Measurements from ENCODE around the gene ATP10D.
"Not testable (repeated sequence)": the region's sequence is repeated elsewhere in the genome, so short reads cannot be mapped to it uniquely, and the experiment has no call there.

ATP10D gene

GRCh38 chr4:47550899-47551548, 65.9 kb downstream of the ATP10D start:
- Histone ChIP-seq H3K27me3 (no peaks in the 10 kb centered on the region), H3K9ac (no peak overlapping the region), H3K4me3 (no peak overlapping the region), H4K20me1 (no peaks in the 10 kb centered on the region), H3K4me1 (no peaks in the 10 kb centered on the region), H3K4me2 (no peak overlapping the region), H3K27ac (no peak overlapping the region), H3K9me3 (no peaks in the 10 kb centered on the region), H3K36me3 (no peaks in the 10 kb centered on the region; the same call in 1 of the 2 replicates)
- TF ChIP-seq Cebpa-rat (IDR thresholded peaks at IDR 0.05): no peak

GRCh38 chr4:47551682-47552081, 66.6 kb downstream of the ATP10D start:
- Histone ChIP-seq H3K4me3 (no peak overlapping the region), H3K4me1 (no peaks in the 10 kb centered on the region), H3K27ac (no peak overlapping the region), H3K9me3 (no peaks in the 10 kb centered on the region), H3K27me3 (no peaks in the 10 kb centered on the region), H3K36me3 (no peaks in the 10 kb centered on the region; the same call in 1 of the 2 replicates), H4K20me1 (no peaks in the 10 kb centered on the region), H3K9ac (no peak overlapping the region), H3K4me2 (no peak overlapping the region)
- TF ChIP-seq Cebpa-rat (IDR thresholded peaks at IDR 0.05): no peak

- Histone ChIP-seq H3K9me3 (no peaks in the 10 kb centered on the region), H4K20me1 (no peaks in the 10 kb centered on the region), H3K4me1 (no peaks in the 10 kb centered on the region), H3K27me3 (no peaks in the 10 kb centered on the region), H3K4me3 (no peak overlapping the region), H3K36me3 (no peaks in the 10 kb centered on the region; the same call in 1 of the 2 replicates), H3K4me2 (no peak overlapping the region), H3K9ac (no peak overlapping the region), H3K27ac (no peak overlapping the region)
- TF ChIP-seq Cebpa-rat (IDR thresholded peaks at IDR 0.05): no peak
Observed at GRCh38 chr4:47553329-47554125, 68.5 kb downstream of the ATP10D start.

- not testable (repeated sequence) for H4K20me1 ChIP-seq, H3K4me3 ChIP-seq, H3K27ac ChIP-seq, H3K36me3 ChIP-seq, H3K4me1 ChIP-seq, H3K4me2 ChIP-seq, H3K9ac ChIP-seq, H3K9me3 ChIP-seq, H3K27me3 ChIP-seq
Observed at GRCh38 chr4:47555920-47556319, 70.8 kb downstream of the ATP10D start.

- no peaks in the 10 kb centered on the region for H3K4me1 ChIP-seq
- H3K4me2 ChIP-seq: no peak overlapping the region
- H4K20me1 ChIP-seq: no peaks in the 10 kb centered on the region
- H3K27me3 ChIP-seq: no peaks in the 10 kb centered on the region
- H3K4me3 ChIP-seq: no peak overlapping the region
- no peak overlapping the region for H3K9ac ChIP-seq
- no peaks in the 10 kb centered on the region for H3K9me3 ChIP-seq
- H3K27ac ChIP-seq: no peak overlapping the region
- no peaks in the 10 kb centered on the region for H3K36me3 ChIP-seq
- no peak for TF ChIP-seq Cebpa-rat (IDR thresholded peaks at IDR 0.05)
Observed at GRCh38 chr4:47557255-47557654, 72.2 kb downstream of the ATP10D start.

DNA sequence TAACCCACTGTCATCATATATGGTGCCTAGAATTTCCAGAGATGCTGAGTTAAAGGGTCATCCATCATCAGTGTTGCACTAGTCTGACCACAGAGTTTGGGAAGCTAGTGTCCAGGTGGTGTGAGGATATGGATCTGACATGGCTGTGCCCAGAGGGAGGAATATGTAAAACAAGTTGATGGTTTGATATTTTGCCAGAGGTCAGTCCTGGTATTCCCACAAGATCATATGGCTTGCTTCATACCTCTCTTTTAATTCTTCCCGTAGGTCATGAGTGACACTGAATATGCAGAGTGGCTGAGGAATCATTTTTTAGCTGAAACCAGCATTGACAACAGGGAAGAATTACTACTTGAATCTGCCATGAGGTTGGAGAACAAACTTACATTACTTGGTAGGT, 75.6 kb downstream of the ATP10D start:
- Histone ChIP-seq H3K27me3 (no peaks in the 10 kb centered on the region), H3K27ac (no peak overlapping the region), H3K9me3 (no peaks in the 10 kb centered on the region), H3K4me3 (no peak overlapping the region), H3K4me1 (peaks cover 5% of the 10 kb centered on the region; the same call in 1 of the 2 replicates), H3K9ac (no peak overlapping the region), H4K20me1 (no peaks in the 10 kb centered on the region), H3K36me3 (no peaks in the 10 kb centered on the region), H3K4me2 (no peak overlapping the region)
- TF ChIP-seq Cebpa-rat (IDR thresholded peaks at IDR 0.05): no peak

- no peak overlapping the region for H3K9ac ChIP-seq
- no peak overlapping the region for H3K4me2 ChIP-seq
- no peak for TF ChIP-seq Cebpa-rat (IDR thresholded peaks at IDR 0.05)
- H3K27ac ChIP-seq: no peak overlapping the region
- H3K4me3 ChIP-seq: no peak overlapping the region
- peaks cover 5% of the 10 kb centered on the region; the same call in 1 of the 2 replicates for H3K4me1 ChIP-seq
- no peaks in the 10 kb centered on the region for H4K20me1 ChIP-seq
- H3K27me3 ChIP-seq: no peaks in the 10 kb centered on the region
- no peaks in the 10 kb centered on the region for H3K36me3 ChIP-seq
- H3K9me3 ChIP-seq: no peaks in the 10 kb centered on the region
Observed at GRCh38 chr4:47561331-47561730, 76.3 kb downstream of the ATP10D start.

DNA sequence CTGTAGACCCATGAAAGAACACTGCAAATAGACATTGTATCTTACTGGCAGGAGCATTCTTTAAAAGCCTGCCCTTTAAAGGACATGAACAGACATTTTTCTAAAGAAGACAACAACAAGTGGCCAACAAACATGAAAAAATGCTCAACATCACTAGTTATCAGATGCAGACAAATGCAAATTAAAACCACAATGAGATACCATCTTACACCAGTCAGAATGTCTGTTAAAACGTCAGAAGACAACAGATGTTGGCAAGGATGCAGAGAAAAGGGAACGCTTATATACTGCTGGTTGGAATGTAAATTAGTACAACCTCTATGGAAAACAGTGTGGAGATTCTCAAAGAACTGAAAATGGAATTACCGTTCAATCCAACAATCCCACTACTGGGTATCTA, 77.2 kb downstream of the ATP10D start:
- Histone ChIP-seq H3K9ac (no peak overlapping the region), H3K4me1 (peaks cover 5% of the 10 kb centered on the region; the same call in 1 of the 2 replicates), H4K20me1 (no peaks in the 10 kb centered on the region), H3K27me3 (no peaks in the 10 kb centered on the region), H3K4me2 (no peak overlapping the region), H3K27ac (no peak overlapping the region), H3K4me3 (no peak overlapping the region), H3K9me3 (no peaks in the 10 kb centered on the region), H3K36me3 (no peaks in the 10 kb centered on the region)
- no peak for TF ChIP-seq Cebpa-rat (IDR thresholded peaks at IDR 0.05)

- Histone ChIP-seq H4K20me1 (no peaks in the 10 kb centered on the region), H3K27me3 (no peaks in the 10 kb centered on the region), H3K27ac (no peak overlapping the region), H3K9me3 (no peaks in the 10 kb centered on the region), H3K4me3 (no peak overlapping the region), H3K9ac (no peak overlapping the region), H3K4me2 (no peak overlapping the region), H3K4me1 (peaks cover 5% of the 10 kb centered on the region; the same call in 1 of the 2 replicates), H3K36me3 (no peaks in the 10 kb centered on the region)
- TF ChIP-seq Cebpa-rat (IDR thresholded peaks at IDR 0.05): no peak
Observed at GRCh38 chr4:47566566-47566965, 81.5 kb downstream of the ATP10D start.

DNA sequence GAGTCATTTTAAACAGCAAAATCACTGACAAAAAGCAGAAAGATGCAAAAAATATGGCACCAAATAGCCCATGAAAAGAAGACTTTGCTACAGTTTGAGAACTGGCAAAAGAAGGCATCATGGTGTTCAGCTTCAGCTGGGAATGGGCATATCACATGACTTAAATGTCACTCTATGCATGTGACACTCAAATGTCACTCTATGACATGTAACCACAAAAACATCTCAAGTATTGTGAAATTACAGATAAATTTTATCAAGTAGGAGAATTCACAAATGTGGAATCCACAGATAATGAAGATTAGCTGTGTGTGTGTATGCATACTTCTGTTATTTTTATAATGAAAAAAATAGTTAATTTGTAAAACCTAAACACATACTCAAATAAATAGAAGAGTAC, 81.9 kb downstream of the ATP10D start:
- Histone ChIP-seq H3K4me1 (peaks cover 5% of the 10 kb centered on the region; the same call in 1 of the 2 replicates), H3K9ac (no peak overlapping the region), H3K27ac (no peak overlapping the region), H3K27me3 (no peaks in the 10 kb centered on the region), H4K20me1 (no peaks in the 10 kb centered on the region), H3K36me3 (no peaks in the 10 kb centered on the region), H3K4me3 (no peak overlapping the region), H3K4me2 (no peak overlapping the region), H3K9me3 (no peaks in the 10 kb centered on the region)
- TF ChIP-seq Cebpa-rat (IDR thresholded peaks at IDR 0.05): no peak
